ENCODE measurements around the gene FBP2.
"Not testable (repeated sequence)": the region's sequence is repeated elsewhere in the genome, so short reads cannot be mapped to it uniquely, and the experiment has no call there.

The FBP2 gene

GRCh38 chr9:94560237-94560636 lies 33.4 kb downstream of the FBP2 start:
- TF ChIP-seq CTCF (conservative IDR thresholded peaks at IDR 0.05) (no peak), ZFX (IDR thresholded peaks at IDR 0.05) (no peak)
- H3K27ac ChIP-seq: no peak overlapping the region

GRCh38 chr9:94557376-94557775 lies 36.2 kb downstream of the FBP2 start:
- TF ChIP-seq ZFX (IDR thresholded peaks at IDR 0.05) (no peak), CTCF (conservative IDR thresholded peaks at IDR 0.05) (no peak)
- no peak overlapping the region for H3K27ac ChIP-seq

- H3K27ac ChIP-seq: peak within 1 kb of the TSS; percentile 87
- TF ChIP-seq CTCF (conservative IDR thresholded peaks at IDR 0.05): peak; percentile 81
- TF ChIP-seq ZFX (IDR thresholded peaks at IDR 0.05): no peak
These were observed 38.9 kb downstream of the FBP2 start, which contains the start of gene PCAT7 for GRCh38 chr9:94554439-94555331. Gene PCAT7, plus strand, starts transcription at chr9:94555083.

- TF ChIP-seq CTCF (conservative IDR thresholded peaks at IDR 0.05): no peak
- no peak for TF ChIP-seq ZFX (IDR thresholded peaks at IDR 0.05)
- H3K27ac ChIP-seq: peak overlapping the region; percentile 87
These were observed 39.6 kb downstream of the FBP2 start for GRCh38 chr9:94554078-94554438.

- TF ChIP-seq CTCF (conservative IDR thresholded peaks at IDR 0.05): no peak
- TF ChIP-seq ZFX (IDR thresholded peaks at IDR 0.05): no peak
- H3K27ac ChIP-seq: peak overlapping the region; percentile 87
These were observed 40.3 kb downstream of the FBP2 start for GRCh38 chr9:94553029-94553938.

- no peak overlapping the region for H3K27ac ChIP-seq
- TF ChIP-seq ZFX (IDR thresholded peaks at IDR 0.05) (no peak), CTCF (conservative IDR thresholded peaks at IDR 0.05) (no peak)
These were observed 47.7 kb downstream of the FBP2 start for GRCh38 chr9:94545940-94546339.

- H3K27ac ChIP-seq: not testable (repeated sequence)
These were observed 49.3 kb downstream of the FBP2 start for GRCh38 chr9:94544335-94544734.

All from C4-2B (cell line).